MV-4-11 (cell line): ENCODE data around the gene IQCF2.
"Not testable (repeated sequence)": the region's sequence is repeated elsewhere in the genome, so short reads cannot be mapped to it uniquely, and the experiment has no call there.

Experiments used
- DNase-seq: peaks from one replicate; lab custom pipeline; 2025; lab: John Stamatoyannopoulos, UW

IQCF2 gene

DNA sequence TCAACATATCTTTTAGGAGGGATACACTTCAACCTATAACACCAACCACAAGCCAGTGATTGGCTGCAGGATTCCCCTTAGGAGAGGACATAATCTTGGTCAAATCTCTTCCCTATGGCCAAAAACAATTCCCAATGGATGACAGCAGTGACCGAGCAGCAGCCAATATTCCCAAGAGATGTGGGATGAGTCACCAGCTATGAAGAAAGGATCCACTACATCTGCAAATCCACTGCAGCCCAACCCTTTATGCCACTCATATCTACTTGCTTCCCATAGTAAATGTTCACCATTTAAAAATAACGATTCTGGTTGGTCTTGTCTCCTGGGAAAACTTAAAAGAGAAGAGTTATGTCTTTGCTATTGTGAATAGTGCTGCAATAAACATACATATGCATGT lies 18.5 kb downstream of the IQCF2 start:
- no peak for DNase-seq

DNA sequence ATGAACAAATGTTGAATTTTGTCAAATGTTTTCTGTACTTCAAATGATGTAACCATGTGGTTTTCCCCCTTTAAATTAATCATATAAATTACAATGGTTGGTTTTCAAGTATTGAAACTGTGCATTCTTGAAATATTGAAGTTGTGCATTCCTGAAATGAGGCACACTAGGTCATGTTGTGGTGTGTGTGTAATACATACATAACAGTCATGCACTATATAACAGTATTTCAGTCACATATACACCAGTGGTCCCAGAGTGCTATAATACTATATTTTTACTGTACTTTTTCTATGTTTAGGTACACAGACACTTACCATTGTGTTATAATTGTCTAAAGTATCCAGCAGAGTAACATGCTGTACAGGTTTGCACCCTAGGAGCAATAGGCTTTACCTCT lies 25.0 kb downstream of the IQCF2 start:
- DNase-seq, result no peak

DNA sequence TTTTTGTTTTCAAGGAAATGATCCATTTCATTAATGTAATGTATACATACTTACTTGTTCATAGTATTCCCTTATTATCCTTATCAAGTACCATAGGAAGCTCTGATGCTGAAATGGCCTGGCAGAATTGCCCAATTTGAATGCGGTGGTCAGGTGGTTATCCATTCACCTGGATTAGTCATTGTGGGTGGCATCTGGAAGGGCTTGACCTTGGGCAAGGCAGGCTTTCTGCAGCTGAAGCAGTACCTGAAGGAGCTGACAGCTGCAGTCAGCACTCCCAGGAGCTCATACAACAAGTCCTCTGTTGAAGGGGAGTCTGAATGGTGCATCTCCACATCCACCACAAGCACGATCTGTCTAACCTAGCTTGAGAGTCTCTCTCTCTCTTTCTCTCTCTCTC lies 26.2 kb downstream of the IQCF2 start:
- no peak for DNase-seq

DNA sequence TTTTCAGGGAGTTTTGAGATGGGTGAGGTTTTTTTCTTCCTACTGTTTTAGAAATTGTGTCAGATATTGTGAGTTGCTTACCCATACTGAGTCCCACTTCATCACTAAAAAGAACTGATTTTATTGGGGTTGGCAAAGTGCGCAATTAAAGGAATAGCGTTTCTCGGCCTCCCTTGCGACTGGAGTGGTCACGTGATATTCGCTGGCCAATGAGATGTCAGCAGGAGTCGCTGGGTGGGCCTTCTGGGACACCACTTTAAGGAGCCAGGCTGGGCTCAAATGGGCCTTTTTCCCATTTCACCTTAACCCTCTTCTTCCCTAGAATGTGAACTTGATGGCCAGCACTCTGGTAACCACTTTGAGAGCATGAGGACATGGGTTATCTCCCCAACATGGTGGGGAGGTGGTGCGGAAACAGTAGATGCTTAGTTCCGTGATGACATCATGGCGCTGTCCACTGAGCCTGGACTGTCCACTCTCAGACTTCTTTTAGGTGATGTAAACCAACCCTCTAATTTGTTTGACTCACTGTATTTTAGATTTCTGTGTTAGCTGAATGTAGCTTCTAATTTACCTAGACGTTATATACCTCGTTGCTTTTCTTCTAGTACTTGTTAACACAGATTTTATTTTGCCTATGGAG lies 27.2 kb downstream of the IQCF2 start:
- no peak for DNase-seq

DNA sequence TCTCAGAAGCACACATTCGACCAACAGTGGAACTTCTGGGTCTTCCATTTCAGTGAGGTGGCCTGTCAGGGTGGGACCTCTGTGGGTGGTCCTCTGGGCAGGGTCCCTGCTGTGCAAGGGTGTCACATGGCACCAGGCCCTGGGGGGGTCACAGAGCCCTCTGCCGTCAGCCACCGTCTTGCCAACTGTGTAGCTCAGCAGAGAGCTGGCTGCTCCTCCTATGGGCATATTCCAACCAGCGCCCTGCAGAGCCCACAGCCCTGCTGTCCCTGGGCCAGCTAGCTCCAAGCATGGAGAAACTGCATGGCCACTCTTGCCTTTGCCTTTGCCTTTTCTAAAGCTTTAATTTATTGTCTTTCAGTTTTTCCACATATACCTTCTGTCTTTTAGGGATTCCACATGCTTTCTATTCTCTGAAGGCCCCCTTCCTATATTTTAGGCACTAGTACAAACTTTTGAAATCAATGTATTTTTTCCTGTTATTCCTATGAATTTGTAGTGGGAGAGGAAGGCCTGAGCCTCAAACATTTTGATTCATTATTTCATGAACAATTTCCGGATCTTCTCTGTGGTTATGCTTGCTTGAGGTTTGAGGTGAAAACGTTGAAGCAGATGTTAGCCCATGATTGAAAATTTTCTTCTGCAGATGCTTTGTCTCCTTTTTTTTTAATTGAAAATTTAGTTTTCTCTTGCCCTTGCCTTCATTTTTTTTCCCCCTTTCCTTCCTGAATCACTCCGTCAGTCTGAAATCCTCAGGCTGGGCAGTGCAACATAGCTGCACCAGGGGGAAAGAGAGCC lies 30.0 kb downstream of the IQCF2 start:
- no peak for DNase-seq

DNA sequence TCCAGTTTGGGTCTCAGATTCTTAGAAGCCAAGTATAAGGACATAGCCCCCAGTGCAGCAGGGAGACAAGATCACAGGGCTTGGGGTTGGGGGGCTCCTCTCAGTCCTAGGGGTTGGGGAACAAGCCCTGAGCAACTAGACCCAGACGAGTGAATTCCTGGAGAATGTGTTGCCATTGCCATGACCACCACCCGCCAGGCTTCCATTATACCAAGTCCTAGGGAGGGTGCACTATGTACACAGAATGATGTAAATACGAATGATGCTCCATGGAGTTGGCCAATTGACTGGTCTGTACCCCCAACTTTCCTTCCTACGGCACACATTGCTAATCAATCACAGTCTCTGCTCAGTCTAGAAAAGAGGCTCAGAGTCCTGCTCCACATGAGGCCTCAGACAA lies 33.0 kb downstream of the IQCF2 start:
- DNase-seq, result no peak

DNA sequence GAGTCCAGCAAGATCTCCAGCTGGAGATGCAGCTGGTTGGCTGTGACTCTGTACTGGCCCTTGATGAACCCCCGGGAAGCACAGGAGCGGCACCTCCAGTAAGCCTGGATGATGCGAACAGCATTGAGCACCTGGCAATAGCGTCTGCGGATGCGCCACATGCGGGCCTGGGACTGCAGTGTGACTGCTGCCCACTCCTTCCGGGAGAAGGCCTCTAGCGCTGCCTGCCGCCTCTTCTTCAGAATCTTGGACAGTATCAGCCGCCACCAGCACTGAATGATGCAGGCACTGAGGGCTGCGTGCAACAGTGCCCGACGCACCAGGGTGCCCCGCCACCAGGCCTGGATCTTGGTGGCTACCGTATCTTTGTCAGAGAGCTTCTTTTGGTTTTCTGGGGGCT lies 33.5 kb downstream of the IQCF2 start:
- no peak for DNase-seq

DNA sequence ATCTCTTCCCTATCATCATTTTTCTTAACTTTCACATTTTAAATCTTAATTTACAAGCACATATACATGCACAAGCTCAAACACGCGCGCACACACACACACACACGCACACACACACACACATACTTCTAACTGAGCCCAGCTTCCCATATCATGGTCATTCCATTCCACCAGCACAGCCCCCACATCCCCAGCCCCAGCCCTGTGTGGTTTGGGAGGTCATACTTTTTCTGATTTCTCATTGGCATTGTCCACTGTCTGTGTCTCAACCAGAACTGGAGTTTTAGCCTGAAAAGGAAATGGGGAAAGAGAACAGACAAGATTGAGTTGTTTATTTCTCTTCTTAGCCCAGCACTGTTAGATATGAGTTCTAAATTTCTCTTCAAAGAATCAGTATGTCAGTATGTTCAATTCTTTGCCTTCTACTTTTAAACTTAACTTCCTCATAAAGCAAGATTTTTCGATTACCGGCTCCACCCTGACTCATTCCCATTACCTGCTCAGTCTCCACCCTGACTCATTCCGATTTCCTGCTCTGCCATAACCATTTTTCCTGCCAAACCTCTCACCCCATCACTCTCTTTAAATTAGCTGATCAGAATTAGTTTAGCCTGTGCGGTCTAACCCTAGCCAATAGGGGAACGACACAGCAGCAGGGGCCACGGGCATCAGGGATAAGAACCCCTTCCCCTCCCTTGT lies 35.3 kb downstream of the IQCF2 start:
- DNase-seq, result no peak

DNA sequence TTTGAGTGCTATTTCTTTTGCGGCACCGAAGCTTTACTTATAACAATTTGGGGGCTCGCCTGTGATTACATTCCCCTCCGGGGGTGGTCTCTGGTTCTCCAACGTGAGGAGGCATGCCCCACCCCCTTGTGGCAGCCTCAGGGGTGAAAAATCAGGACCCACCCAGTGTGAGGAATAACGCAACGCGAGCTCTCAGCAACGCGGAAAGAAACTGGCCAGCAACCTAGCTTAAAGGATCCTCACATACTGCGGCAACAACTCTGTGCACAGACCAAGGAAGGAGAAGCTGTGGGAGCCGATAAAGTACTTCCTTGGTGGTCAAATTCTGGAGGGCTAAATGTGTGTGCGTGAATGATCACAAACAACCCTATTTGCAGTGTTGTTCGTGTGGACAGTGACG lies 36.0 kb downstream of the IQCF2 start:
- no peak for DNase-seq

DNA sequence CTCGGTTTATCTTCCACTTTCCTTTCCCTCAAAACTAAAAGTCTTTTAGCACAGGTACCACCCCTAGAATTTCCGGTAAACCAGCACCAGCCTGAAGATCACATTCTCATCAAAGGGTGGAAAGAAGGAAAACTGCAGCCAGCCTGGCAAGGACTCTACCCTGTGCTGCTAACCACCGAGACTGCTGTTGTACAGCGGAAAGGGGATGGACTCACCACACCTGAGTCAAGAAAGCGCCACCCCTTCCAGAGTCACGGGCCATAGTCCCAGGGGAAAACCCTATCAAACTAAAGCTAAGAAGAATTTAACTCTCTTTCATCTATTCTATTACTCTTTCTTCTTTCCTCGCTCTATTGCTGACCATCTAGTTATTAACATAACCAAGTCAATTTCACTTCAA lies 38.6 kb downstream of the IQCF2 start:
- DNase-seq, result not testable (repeated sequence)

DNA sequence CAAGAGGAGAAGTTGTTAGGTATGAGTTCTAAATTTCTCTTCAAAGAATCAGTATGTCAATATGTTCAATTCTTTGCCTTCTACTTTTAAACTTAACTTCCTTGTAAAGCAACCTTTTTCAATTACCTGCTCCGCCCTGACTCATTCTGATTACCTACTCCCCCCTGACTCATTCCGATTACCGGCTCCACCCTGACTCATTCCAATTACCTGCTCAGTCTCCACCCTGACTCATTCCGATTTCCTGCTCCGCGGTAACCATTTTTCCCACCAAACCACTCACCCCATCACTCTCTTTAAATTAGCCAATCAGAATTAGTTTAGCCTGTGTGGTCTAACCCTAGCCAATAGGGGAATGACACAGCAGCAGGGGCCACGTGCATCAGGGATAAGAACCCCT lies 40.9 kb downstream of the IQCF2 start:
- not testable (repeated sequence) for DNase-seq

DNA sequence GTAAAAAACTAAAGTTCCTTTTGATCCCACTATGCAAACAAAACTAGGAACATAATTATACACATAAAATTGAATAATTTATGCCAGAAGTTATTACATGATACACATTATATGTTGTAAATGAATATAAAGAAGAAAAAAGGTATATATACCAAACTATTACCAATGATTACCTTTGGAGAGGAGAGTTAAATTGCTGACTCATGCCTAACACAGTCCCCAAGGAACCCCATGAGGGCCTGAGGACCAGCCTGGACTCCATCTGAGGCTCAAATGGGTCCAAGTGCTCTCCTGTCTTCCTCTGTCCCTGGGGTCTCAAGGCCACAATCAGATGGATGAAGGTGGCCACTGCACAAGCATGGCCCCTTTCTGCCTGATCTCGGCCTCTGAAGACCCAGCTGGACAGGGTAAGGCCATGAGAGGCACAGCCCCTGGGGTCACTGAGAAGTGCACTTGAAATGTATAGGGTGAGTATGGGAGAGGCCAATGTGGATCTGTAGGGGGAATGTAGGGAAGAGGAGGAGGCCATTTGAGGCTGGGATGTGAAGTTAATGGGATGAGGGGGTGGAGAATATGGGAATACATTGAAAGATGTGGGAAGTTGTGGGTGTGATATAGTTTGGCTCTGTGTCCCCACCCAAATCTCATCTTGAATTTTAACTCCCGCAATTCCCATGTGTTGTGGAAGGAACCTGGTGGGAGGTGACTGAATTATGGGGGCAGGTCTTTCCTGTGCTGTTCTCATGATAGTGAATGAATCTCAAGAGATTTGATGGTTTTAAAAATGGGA lies 42.8 kb downstream of the IQCF2 start:
- DNase-seq, result no peak

DNA sequence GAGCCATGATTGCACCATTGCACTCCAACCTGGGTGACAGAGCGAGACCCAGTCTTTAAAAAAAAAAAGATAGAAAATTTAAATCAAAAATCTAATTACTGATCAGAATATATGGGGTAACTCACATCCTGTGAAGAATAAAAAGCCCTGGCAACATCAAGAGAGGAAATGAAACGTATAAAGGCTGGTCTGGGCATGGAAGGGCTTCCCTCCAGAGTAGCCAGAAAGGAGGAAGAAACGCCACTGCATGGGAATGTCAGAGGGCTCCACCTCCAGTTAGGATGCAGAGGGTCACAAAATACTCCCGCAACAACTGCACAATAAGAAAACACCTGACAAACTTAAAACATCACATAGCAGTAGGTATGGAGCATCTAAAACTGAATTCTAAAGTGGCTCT lies 46.6 kb downstream of the IQCF2 start:
- DNase-seq, result no peak
